Endothelial cell of umbilical vein (primary cell): ENCODE data around the gene CXCL17.

Source experiments
- GATA2 ChIP-seq: IDR thresholded peaks from 2 replicates; pipeline ENCODE4 v1.7.0; 2011; ENCODE audit warnings: low read depth, mild to moderate bottlenecking, moderate library complexity, mixed read lengths, low read length; ENCODE audit not compliant: insufficient read length, insufficient read depth
- POLR2AphosphoS5 ChIP-seq: IDR thresholded peaks from 2 replicates; pipeline ENCODE4 v1.6.1; 2012; ENCODE audit warnings: low read depth, mild to moderate bottlenecking, control low read depth, low read length, moderate library complexity; ENCODE audit not compliant: insufficient read depth
- TF ChIP-seq, protein P1 (sequence below): IDR thresholded peaks from 2 replicates; pipeline ENCODE4 v1.6.1; 2011; ENCODE audit not compliant: insufficient read depth, insufficient read length
- TF ChIP-seq, protein P2 (sequence below), 2 donors: IDR thresholded peaks; 1 replicate in 1 of 2; 2 replicates in 1 of 2; pipeline ENCODE4 v1.5.1; 2011; ENCODE audit warnings: low read length in 2 of 2, mild to moderate bottlenecking in 2 of 2, moderate library complexity in 2 of 2, control low read depth in 1 of 2, inconsistent platforms in 1 of 2, low read depth in 1 of 2; ENCODE audit not compliant: insufficient read depth in 1 of 2; ENCODE audit errors: extremely low read depth in 1 of 2

DNA sequence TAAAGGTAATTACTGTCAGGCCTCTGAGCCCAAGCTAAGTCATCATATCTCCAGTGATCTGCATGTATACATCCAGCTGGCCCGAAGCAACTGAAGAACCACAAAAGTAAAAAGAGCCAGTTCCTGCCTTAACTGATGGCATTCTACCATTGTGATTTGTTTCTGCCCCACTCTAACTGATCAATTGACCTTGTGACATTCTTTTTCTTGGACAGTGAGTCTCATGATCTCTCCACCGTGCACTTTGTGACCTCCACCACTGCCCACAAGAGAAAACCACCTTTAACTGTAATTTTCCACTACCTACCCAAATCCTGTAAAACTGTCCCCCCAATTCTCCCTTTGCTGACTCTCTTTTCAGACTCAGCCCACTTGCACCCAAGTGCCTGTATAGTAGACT, 17.2 kb upstream of the CXCL17 start:
- TF ChIP-seq GATA2 (no peak), POLR2AphosphoS5 (no peak)
- TF ChIP-seq, protein P1, sequence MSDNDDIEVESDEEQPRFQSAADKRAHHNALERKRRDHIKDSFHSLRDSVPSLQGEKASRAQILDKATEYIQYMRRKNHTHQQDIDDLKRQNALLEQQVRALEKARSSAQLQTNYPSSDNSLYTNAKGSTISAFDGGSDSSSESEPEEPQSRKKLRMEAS = no peak
- TF ChIP-seq, protein P2, sequence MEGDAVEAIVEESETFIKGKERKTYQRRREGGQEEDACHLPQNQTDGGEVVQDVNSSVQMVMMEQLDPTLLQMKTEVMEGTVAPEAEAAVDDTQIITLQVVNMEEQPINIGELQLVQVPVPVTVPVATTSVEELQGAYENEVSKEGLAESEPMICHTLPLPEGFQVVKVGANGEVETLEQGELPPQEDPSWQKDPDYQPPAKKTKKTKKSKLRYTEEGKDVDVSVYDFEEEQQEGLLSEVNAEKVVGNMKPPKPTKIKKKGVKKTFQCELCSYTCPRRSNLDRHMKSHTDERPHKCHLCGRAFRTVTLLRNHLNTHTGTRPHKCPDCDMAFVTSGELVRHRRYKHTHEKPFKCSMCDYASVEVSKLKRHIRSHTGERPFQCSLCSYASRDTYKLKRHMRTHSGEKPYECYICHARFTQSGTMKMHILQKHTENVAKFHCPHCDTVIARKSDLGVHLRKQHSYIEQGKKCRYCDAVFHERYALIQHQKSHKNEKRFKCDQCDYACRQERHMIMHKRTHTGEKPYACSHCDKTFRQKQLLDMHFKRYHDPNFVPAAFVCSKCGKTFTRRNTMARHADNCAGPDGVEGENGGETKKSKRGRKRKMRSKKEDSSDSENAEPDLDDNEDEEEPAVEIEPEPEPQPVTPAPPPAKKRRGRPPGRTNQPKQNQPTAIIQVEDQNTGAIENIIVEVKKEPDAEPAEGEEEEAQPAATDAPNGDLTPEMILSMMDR (IDR thresholded peaks at IDR 0.05; ENCODE audit: extremely low read depth in 1 of 2, insufficient read depth in 1 of 2, low read depth in 1 of 2, low read length in 2 of 2) = no peak
